ENCODE measurements around the gene COL6A1.

DNA sequence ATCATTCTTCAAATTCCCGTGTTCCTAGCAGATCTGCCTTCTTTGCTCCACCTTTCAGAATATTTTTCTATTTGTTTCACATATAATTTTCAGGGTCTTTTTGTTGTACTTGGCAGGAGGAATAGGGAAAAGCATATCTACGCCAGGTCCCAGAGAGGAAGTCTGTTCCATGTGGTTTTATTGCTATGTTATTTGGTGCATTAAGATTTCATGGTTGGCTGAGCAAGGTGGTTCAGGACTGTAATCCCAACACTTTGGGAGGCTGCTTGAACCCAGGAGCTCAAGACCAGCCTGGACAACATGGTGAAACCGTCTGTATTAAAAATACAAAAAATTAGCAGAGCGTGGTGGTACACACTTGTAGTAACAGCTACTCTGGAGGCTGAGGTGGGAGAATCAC is 36.1 kb downstream of the COL6A1 start:
- TF ChIP-seq, protein P1, sequence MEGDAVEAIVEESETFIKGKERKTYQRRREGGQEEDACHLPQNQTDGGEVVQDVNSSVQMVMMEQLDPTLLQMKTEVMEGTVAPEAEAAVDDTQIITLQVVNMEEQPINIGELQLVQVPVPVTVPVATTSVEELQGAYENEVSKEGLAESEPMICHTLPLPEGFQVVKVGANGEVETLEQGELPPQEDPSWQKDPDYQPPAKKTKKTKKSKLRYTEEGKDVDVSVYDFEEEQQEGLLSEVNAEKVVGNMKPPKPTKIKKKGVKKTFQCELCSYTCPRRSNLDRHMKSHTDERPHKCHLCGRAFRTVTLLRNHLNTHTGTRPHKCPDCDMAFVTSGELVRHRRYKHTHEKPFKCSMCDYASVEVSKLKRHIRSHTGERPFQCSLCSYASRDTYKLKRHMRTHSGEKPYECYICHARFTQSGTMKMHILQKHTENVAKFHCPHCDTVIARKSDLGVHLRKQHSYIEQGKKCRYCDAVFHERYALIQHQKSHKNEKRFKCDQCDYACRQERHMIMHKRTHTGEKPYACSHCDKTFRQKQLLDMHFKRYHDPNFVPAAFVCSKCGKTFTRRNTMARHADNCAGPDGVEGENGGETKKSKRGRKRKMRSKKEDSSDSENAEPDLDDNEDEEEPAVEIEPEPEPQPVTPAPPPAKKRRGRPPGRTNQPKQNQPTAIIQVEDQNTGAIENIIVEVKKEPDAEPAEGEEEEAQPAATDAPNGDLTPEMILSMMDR (IDR thresholded peaks at IDR 0.05; ENCODE audit: insufficient read depth, low read length), result no peak
- no peak for TF ChIP-seq GABPA (IDR thresholded peaks at IDR 0.05; ENCODE audit: low read depth)
- no peak for TF ChIP-seq POLR2AphosphoS5 (IDR thresholded peaks at IDR 0.05; ENCODE audit: low read depth)
- TF ChIP-seq, protein P2, sequence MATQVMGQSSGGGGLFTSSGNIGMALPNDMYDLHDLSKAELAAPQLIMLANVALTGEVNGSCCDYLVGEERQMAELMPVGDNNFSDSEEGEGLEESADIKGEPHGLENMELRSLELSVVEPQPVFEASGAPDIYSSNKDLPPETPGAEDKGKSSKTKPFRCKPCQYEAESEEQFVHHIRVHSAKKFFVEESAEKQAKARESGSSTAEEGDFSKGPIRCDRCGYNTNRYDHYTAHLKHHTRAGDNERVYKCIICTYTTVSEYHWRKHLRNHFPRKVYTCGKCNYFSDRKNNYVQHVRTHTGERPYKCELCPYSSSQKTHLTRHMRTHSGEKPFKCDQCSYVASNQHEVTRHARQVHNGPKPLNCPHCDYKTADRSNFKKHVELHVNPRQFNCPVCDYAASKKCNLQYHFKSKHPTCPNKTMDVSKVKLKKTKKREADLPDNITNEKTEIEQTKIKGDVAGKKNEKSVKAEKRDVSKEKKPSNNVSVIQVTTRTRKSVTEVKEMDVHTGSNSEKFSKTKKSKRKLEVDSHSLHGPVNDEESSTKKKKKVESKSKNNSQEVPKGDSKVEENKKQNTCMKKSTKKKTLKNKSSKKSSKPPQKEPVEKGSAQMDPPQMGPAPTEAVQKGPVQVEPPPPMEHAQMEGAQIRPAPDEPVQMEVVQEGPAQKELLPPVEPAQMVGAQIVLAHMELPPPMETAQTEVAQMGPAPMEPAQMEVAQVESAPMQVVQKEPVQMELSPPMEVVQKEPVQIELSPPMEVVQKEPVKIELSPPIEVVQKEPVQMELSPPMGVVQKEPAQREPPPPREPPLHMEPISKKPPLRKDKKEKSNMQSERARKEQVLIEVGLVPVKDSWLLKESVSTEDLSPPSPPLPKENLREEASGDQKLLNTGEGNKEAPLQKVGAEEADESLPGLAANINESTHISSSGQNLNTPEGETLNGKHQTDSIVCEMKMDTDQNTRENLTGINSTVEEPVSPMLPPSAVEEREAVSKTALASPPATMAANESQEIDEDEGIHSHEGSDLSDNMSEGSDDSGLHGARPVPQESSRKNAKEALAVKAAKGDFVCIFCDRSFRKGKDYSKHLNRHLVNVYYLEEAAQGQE (IDR thresholded peaks at IDR 0.05; ENCODE audit: insufficient replicate concordance, low read depth), result no peak
